ENCODE data around the gene SELPLG. TPM values are rescaled to one million over a fixed set of nuclear protein-coding genes. Genes with fewer than 3 reads are reported as not detected.

The SELPLG gene
- total RNA-seq, 6 experiments from 2014 or later, result 6.2 to 8.1 (median 7.1) TPM

- peaks cover 9% of the 10 kb centered on the region; the same call in 1 of the 2 replicates for H3K9me3 Mint-ChIP-seq
- peak overlapping the region; percentile 34; the same call in 1 of the 2 replicates for H3K4me3 Mint-ChIP-seq
- H3K27me3 Mint-ChIP-seq (ENCODE audit: insufficient read depth), result peaks cover 56% of the 10 kb centered on the region
- peaks cover 72% of the 10 kb centered on the region for H3K4me1 Mint-ChIP-seq (ENCODE audit: low read depth)
- no peak for DNase-seq
- no peak for TF ChIP-seq CTCF (IDR thresholded peaks at IDR 0.05)
- peak overlapping the region; percentile 72 for H3K27ac Mint-ChIP-seq
- peaks cover 65% of the 10 kb centered on the region for H3K36me3 Mint-ChIP-seq (ENCODE audit: low read depth)
Observed at GRCh38 chr12:108640802-108641445, 7.2 kb upstream of the SELPLG start.

GRCh38 chr12:108638997-108639822 lies 5.5 kb upstream of the SELPLG start:
- Mint-ChIP-seq H3K36me3 (ENCODE audit: low read depth) (peaks cover 48% of the 10 kb centered on the region), H3K9me3 (peaks cover 9% of the 10 kb centered on the region; the same call in 1 of the 2 replicates), H3K4me1 (ENCODE audit: low read depth) (peaks cover 55% of the 10 kb centered on the region), H3K27me3 (ENCODE audit: insufficient read depth) (peaks cover 53% of the 10 kb centered on the region), H3K4me3 (peak overlapping the region; percentile 40), H3K27ac (peak overlapping the region; percentile 64)
- no peak for TF ChIP-seq CTCF (IDR thresholded peaks at IDR 0.05)
- DNase-seq, result no peak

GRCh38 chr12:108638141-108638827 lies 4.6 kb upstream of the SELPLG start:
- H3K9me3 Mint-ChIP-seq, result peaks cover 9% of the 10 kb centered on the region; the same call in 1 of the 2 replicates
- H3K36me3 Mint-ChIP-seq (ENCODE audit: low read depth), result peaks cover 38% of the 10 kb centered on the region
- peaks cover 52% of the 10 kb centered on the region for H3K27me3 Mint-ChIP-seq (ENCODE audit: insufficient read depth)
- no peak for TF ChIP-seq CTCF (IDR thresholded peaks at IDR 0.05)
- no peak for DNase-seq
- H3K4me3 Mint-ChIP-seq, result no peak overlapping the region
- H3K27ac Mint-ChIP-seq, result 0 out of 2 replicates have a peak overlapping the region, but pooled peaks have one; percentile 31
- peaks cover 46% of the 10 kb centered on the region for H3K4me1 Mint-ChIP-seq (ENCODE audit: low read depth)

- peaks cover 53% of the 10 kb centered on the region for H3K27me3 Mint-ChIP-seq (ENCODE audit: insufficient read depth)
- 0 out of 2 replicates have a peak overlapping the region, but pooled peaks have one; percentile 10 for H3K4me3 Mint-ChIP-seq
- H3K36me3 Mint-ChIP-seq (ENCODE audit: low read depth), result peaks cover 31% of the 10 kb centered on the region
- H3K4me1 Mint-ChIP-seq (ENCODE audit: low read depth), result peaks cover 45% of the 10 kb centered on the region
- H3K27ac Mint-ChIP-seq, result peak overlapping the region; percentile 68
- no peak for DNase-seq
- H3K9me3 Mint-ChIP-seq, result peaks cover 9% of the 10 kb centered on the region; the same call in 1 of the 2 replicates
- no peak for TF ChIP-seq CTCF (IDR thresholded peaks at IDR 0.05)
Observed at GRCh38 chr12:108637222-108637971, 3.7 kb upstream of the SELPLG start.
